GM18517 (cell line): ENCODE measurements around the gene SORCS1.

Source experiments
- ATAC-seq: cut with Tn5 transposase; IDR thresholded peaks from one replicate; pipeline ENCODE4 v1.9.1; 2021; ENCODE audit warnings: mild to moderate bottlenecking, moderate library complexity; ENCODE audit not compliant: unreplicated experiment

Gene SORCS1

DNA sequence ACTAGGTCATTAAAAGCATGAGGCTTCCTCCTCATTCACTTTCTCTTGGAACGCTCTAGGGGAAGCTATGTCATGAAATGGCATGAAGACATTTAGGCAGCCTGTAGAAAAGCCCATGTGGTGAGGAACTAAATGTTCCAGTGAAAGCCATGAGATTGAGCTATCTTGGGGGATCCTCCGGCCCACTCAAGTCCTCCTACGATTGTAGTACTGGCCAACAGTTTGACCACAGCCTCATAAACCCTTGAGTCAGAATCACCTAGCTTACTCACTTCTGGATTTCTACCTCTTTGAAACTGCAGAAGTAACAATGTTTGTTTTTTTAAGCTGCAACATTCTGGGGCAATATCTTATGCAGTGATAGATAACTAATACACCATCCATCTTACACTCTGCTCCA is 605.1 kb downstream of the SORCS1 start:
- ATAC-seq: no peak

DNA sequence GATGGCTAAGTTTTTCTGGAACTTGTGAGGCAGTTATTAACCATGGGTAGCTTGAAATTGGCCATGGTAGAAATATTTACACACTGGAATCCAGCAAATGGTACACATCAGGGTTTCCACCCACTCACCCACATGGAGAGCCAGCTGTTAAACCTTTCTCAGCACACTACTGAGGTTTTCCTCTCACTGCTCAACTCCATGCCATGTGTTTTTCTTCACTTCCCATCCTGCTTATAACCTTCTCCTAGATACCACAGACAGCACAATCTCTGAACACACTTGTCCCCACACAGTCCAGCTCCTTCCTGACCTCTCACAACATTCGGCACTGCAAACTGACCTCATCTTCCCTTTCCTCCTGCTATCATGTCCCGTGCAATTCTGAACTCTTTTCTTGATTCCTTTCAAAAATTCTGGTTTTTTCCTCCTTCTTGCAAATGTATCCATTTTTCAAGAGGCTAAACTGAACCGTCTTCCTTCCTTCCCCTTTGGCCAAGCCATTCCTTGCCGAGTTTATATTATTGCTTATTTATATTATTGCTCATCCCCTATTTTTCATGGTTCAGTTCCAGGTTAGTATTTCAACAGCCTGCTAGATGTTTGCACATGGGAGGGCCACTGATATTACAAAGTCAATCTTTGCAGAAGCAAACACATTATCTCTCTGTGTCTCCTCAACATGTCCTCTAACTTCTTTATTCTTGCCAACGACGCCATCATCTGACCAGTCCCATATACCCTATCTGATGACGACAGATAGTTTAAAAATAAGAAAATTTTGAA is 606.4 kb downstream of the SORCS1 start:
- no peak for ATAC-seq

DNA sequence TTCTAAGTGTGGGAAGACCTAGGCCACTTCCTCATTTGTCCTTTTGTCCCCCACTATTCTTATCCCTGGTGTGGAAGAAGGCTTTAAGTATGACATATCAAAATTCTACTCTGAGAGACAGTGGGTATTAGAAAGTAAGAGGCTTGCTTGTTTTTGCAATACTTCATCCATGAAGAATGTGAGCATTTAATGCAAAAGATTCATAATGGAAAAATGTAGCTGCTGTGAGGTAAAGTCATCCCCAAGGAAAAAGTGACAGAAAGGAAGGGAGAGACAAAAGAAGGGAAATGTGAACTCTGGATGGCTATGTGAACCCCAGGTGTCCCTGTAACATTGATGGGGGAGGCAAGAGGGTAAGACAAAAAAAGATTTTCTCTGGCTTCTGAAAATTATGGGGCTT is 607.5 kb downstream of the SORCS1 start:
- ATAC-seq: no peak

DNA sequence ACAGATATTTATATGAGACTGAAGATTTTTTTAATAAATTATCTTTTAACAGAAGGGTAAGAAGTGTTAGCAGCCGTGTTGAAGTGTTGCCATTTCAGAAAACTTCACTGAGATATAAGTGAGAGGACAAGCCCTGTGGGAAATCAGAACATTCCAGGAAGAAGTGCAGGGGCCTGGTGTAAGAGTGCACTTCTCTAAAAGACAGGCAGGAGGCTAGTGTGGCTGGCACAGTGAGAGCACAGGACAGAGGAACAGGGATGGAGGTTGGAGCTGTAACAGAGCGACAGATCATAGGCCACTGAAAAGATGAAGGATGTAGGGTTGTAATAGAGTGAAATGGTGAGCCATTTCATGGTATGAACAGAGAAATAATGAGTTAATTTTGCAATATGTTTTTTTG is 608.9 kb downstream of the SORCS1 start:
- no peak for ATAC-seq

DNA sequence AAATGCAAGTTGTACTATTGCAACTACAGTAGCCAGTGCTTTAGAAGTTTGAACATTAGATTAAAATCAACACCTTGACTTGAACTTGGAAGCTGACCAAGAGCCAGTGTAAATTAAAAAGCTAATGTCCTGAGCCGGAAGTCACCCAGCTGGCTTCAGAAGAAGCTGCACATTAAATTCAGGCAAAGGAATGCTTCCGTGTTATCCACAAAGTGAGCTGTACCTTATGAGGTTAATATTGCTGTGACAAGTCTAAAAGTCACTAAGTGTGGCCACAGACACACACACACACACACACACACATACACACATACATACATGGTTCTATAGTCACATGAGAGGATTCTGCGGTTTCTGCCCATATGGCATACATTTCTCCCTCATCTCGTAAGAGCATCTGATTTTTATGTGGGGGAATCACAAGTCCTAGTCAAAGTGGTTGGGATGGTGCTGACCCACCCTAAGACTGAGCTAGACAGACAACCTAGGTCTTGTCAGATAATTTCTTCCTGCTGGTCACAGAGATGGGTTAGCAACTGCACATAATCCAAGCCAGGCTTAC is 612.9 kb downstream of the SORCS1 start:
- no peak for ATAC-seq

DNA sequence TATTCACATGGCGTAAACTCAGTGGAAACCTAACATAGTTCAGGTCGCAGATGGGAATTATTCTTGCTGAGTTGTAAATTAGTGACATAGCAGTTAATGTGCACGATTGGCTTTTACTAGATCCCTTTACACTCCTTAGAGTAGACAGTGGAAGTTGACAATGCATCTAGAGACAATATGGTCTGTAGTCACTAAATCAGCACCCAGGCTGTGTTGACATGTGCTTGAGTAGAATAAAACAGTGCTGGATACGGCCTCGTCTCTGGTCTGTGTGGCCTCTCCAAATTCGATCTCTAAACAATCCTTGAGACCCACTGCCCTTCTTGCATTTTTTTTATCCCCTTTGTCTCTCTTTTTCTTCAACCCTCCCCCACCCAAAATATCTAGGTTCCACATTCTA is 615.7 kb downstream of the SORCS1 start:
- no peak for ATAC-seq

DNA sequence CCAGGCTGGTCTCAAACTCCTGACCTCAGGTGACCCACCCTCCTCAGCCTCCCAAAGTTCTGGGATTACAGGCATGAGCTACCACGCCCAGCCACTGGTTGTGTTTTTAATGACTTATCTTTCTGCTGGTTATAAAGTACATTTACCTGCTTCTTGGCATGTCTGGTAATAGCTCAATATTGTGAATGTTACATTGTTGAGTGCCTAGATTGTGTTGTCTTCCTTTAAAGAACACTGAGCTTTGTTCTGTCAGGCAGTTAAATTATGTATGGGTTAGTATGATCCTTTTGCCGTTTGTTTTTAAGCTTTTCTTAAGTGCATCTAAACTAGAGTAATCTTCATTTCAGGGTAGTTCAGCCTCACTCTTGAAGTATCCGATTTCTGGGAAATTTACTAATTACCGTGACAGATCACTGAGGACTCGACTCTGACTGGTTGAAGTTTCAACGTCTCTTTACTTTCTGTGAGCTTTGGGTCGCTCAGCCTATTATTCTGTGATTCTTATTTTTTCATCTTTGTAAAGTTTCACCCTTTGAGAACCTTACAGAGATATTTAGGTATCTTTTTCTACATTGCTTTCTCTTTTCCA is 617.4 kb downstream of the SORCS1 start:
- no peak for ATAC-seq

DNA sequence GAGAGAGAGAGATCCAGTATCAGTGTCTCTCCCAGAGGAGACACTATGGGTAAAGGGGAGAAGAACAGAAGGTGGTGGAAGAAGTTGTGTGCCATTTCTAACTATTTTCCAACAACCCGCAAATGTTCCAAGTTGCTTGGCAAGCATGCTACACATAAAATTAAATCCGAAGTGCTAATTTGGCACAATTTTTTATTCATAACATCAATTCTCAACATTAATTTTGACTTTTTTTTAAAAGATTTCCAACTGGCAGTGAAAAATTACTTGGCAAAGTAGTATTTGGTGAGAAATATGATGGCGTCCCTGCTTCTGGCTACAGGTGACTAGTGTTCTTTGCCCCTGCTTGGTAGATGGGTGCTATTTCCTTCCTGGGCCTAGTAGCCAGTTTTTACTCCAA is 622.0 kb downstream of the SORCS1 start:
- ATAC-seq: no peak

DNA sequence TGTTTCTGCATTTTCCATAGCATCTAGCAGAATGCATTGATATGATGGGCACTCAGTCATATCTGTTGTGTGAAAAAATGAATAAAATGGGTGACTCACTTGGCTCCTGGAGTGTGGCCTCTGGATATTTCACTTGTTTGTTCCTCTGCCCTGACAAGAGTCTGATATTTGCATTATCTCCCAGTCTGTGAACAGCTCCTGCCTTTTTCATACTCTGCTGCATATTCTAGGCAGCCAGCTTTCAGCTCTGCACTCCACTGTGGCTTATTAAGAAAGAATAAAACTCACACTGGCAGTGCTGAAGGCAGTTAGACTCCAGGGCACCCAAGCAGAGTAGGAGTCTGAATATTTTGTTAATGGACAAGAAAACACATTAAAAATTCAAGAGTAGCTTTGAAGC is 623.9 kb downstream of the SORCS1 start:
- ATAC-seq: no peak

DNA sequence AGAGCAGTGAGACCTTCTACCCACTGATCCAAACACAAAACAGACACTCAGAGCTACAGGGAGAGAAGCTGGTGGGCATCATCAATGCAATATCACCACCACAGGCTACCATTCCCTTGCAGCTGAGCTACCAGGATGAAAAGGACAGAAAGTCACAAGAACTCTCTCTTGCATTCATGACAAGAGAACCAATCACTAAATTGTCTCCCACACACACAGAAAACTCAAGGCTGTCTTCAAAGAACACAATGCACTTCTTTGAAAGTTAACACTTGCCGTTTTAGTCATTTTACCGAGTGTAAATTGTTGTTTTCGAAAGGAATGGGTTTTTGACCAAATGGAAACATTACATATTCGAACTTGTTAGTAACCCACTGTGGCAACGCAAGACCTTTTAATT is 626.6 kb downstream of the SORCS1 start:
- ATAC-seq: no peak

DNA sequence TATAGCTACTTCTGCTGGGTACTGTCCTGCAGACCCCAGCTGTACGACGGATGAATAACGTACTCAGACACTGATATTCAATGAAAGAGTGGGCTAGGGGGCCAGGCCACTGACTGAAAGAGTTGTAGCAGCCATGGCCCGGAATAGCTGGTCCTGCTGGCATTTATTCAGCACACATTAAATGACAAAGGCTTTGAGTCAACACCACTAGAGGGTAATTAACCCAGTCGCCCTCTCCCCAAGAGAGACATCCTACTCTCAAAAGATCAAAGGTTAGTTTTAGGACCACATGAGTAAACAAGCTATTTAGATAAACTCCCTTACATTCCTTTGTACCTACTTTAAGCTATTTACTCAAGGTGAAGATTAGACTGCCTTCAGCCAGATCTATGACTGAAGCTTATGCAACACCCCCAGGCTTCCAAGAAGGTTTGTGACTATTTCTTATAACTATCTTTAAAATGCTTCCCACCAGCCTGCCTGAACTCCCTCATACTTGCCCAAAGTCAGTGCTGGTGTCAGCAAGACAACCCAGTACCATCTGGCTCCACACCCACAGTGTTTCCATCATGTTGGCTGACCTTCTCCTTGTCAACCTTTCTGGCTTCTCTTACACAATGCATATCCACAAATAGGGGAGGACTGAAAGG is 629.1 kb downstream of the SORCS1 start:
- no peak for ATAC-seq

DNA sequence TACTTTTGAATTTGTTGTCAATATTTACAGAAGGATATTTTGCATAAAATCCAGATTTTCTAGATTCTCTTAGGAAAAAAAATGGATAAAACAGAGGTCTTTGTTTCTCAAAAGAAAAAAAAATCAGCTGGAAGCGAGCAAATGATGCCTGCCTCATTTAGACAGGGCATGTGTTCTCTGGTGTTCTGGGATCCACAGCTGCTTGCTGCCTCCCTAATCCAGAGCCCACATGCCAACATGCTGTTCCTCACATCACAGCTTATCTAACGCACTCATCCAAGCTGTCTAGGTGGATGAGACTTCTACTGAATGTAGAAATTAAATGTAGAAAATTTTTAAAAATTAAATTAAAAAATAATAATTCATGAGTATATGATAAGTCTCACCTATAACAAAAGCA is 630.1 kb downstream of the SORCS1 start:
- no peak for ATAC-seq

DNA sequence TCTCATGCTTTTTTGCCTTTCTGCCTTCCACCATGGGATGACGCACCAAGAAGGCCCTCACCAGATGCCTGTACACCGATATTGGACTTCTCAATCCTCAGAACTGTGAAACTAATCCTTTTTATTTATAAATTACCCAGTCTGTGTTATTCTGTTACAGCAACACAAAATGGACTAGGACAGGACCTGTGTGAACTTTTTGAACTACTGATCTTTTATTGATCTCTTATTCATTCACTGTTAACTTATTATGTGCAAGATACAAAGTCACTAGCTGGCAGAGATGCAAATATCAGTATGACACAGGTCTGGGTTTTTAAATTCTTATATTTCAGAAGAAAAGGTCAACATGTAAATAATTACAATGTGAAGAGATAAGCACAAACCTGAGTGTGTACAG is 635.8 kb downstream of the SORCS1 start:
- ATAC-seq: no peak

DNA sequence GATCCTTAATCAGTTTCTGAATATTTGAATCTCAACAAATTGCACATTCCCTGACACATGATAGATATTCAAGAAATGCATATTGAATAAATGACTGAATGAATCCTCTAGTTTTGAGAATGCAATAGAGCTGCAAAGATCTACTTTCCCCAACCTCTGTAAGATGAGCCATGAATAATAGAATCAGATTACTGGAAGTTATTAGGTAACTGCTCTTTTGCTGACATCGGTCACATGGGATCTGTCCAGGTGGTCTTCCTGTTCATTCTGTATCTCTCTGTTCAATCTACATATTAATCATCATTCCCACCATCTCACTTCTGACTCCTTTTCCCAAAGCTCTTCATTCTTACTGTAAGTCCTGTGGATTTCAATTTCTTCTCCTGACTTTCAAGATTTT is 638.7 kb downstream of the SORCS1 start:
- no peak for ATAC-seq
